GM21717 (cell line): ENCODE data around the gene TCF3.
"Not testable (repeated sequence)": the region's sequence is repeated elsewhere in the genome, so short reads cannot be mapped to it uniquely, and the experiment has no call there.

Experiments
- ATAC-seq: cut with Tn5 transposase; IDR thresholded peaks from one replicate; pipeline ENCODE4 v1.9.1; 2021; ENCODE audit warnings: mild to moderate bottlenecking, moderate library complexity; ENCODE audit not compliant: unreplicated experiment

TCF3 gene

GRCh38 chr19:1651568-1652291 is 685 bp downstream of the TCF3 start:
- no peak for ATAC-seq

GRCh38 chr19:1650650-1651567 is 1.5 kb downstream of the TCF3 start:
- ATAC-seq: no peak

GRCh38 chr19:1649706-1650649 is 2.4 kb downstream of the TCF3 start:
- ATAC-seq: no peak

- no peak for ATAC-seq
Measured at GRCh38 chr19:1648920-1649541, 3.4 kb downstream of the TCF3 start.

GRCh38 chr19:1648459-1648849 is 4.0 kb downstream of the TCF3 start:
- ATAC-seq: no peak

GRCh38 chr19:1647501-1648458 is 4.6 kb downstream of the TCF3 start:
- ATAC-seq: no peak

- ATAC-seq: no peak
Measured at GRCh38 chr19:1646659-1647453, 5.6 kb downstream of the TCF3 start.

- no peak for ATAC-seq
Measured at GRCh38 chr19:1646149-1646548, 6.3 kb downstream of the TCF3 start.

GRCh38 chr19:1645299-1645698 is 7.1 kb downstream of the TCF3 start:
- no peak for ATAC-seq

- no peak for ATAC-seq
Measured at GRCh38 chr19:1644070-1644469, 8.3 kb downstream of the TCF3 start.

GRCh38 chr19:1640893-1641448 is 11.4 kb downstream of the TCF3 start:
- not testable (repeated sequence) for ATAC-seq

GRCh38 chr19:1636325-1637236 is 15.8 kb downstream of the TCF3 start:
- ATAC-seq: no peak

- no peak for ATAC-seq
Measured at GRCh38 chr19:1634938-1635243, 17.5 kb downstream of the TCF3 start.

- no peak for ATAC-seq
Measured at GRCh38 chr19:1634242-1634937, 18.0 kb downstream of the TCF3 start.

GRCh38 chr19:1633269-1633826 is 19.1 kb downstream of the TCF3 start:
- ATAC-seq: no peak

GRCh38 chr19:1632462-1633268 is 19.8 kb downstream of the TCF3 start:
- ATAC-seq: no peak
